Mucosa of gallbladder (tissue), 1 donor: ENCODE measurements around the gene KCNC4. TPM values are rescaled to one million over a fixed set of nuclear protein-coding genes. Genes with fewer than 3 reads are reported as not detected.

Experiments
- DNase-seq: peaks from one replicate; pipeline ENCODE4 v3.0.0-alpha.2; 2020; ENCODE audit warnings: low spot score
- total RNA-seq: library from RNA; stranded (reverse); gene quantifications from one replicate; pipeline ENCODE4 v1.2.1, GENCODE V29; 2021
- donor health status: DM: no; HTN: no; CAD: no.

The KCNC4 gene
- total RNA-seq, 1 donor from 2014 or later = 25.5 TPM

- DNase-seq = no peak
Measured at GRCh38 chr1:110254604-110255391, 44.7 kb downstream of the KCNC4 start.

- DNase-seq = no peak
Measured at GRCh38 chr1:110255392-110255787, 45.3 kb downstream of the KCNC4 start.

GRCh38 chr1:110258734-110259133, 48.6 kb downstream of the KCNC4 start:
- no peak for DNase-seq

GRCh38 chr1:110259770-110260169, 49.7 kb downstream of the KCNC4 start:
- no peak for DNase-seq

Other genes with a start within 250 kb of the KCNC4 start
- gene AHCYL1, start 225.5 kb upstream of the KCNC4 start, total RNA-seq = 166 TPM
- gene STRIP1, start 175.7 kb upstream of the KCNC4 start, total RNA-seq = 39.4 TPM
- gene ALX3, start 139.6 kb upstream of the KCNC4 start, total RNA-seq = not detected
- not detected for gene UBL4B, start 97.9 kb upstream of the KCNC4 start, total RNA-seq
- gene SLC6A17, start 59.8 kb upstream of the KCNC4 start, total RNA-seq = 0.35 TPM
- 23.8 TPM for gene RBM15, start 129.1 kb downstream of the KCNC4 start, total RNA-seq
- 52.3 TPM for gene SLC16A4, start 180.7 kb downstream of the KCNC4 start, total RNA-seq
- 159 TPM for gene LAMTOR5, start 197.4 kb downstream of the KCNC4 start, total RNA-seq
- 0.40 TPM for gene PROK1, start 240.8 kb downstream of the KCNC4 start, total RNA-seq